Activated CD8-positive, alpha-beta T cell treated with anti-CD3 and anti-CD28 coated beads for 36 hours (primary cell): ENCODE measurements around the gene INO80. TPM values are rescaled to one million over a fixed set of nuclear protein-coding genes. Genes with fewer than 3 reads are reported as not detected.
"Not testable (repeated sequence)": the region's sequence is repeated elsewhere in the genome, so short reads cannot be mapped to it uniquely, and the experiment has no call there.

ENCODE experiments used
- ATAC-seq: fragments of 200-7000 bp; cut with Tn5 transposase; one replicate; pipeline ENCODE4 v1.10.0; 2021; ENCODE audit warnings: mild to moderate bottlenecking, moderate library complexity
- CTCF ChIA-PET: fragments of 350-600 bp; sonication (Branson Sonifier 250); formaldehyde crosslinking; loops from one replicate; lab custom pipeline; 2021; ENCODE audit warnings: antibody characterized with exemption; lab: Charles Lee
- POLR2A ChIA-PET: fragments of 350-600 bp; sonication (Branson Sonifier 250); formaldehyde crosslinking; loops from one replicate; lab custom pipeline; 2021; ENCODE audit warnings: antibody characterized with exemption; lab: Charles Lee
- DNase-seq: peaks from one replicate; pipeline ENCODE4 v3.0.0-alpha.2; 2020
- H3K27ac Mint-ChIP-seq: one replicate; pipeline ENCODE4 v1.8.0; 2021; ENCODE audit warnings: mild to moderate bottlenecking, mixed read lengths
- H3K27me3 Mint-ChIP-seq: one replicate; pipeline ENCODE4 v1.8.0; 2021; ENCODE audit warnings: mixed read lengths
- H3K36me3 Mint-ChIP-seq: one replicate; pipeline ENCODE4 v1.8.0; 2021; ENCODE audit warnings: low read depth, mixed read lengths
- H3K4me1 Mint-ChIP-seq: one replicate; pipeline ENCODE4 v1.8.0; 2021; ENCODE audit warnings: low read depth, mixed read lengths
- H3K4me3 Mint-ChIP-seq: one replicate; pipeline ENCODE4 v1.8.0; 2021; ENCODE audit warnings: mild to moderate bottlenecking, moderate library complexity, mixed read lengths
- H3K9me3 Mint-ChIP-seq: one replicate; pipeline ENCODE4 v1.8.0; 2021; ENCODE audit warnings: mixed read lengths
- intact Hi-C: fragments of 100-400 bp; cut with micrococcal nuclease; formaldehyde crosslinking; loops from one replicate; pipeline ENCODE4 v1.10.0; 2022
- total RNA-seq, 2 experiments: library from RNA; stranded (reverse); gene quantifications; one replicate each; pipeline ENCODE4 v1.2.3, GENCODE V29; 2021
- TF ChIP-seq, protein P1 (sequence below): fragments of 200-600 bp; IDR thresholded peaks from one replicate; pipeline ENCODE4 v1.8.0; 2022; ENCODE audit warnings: antibody characterized with exemption, mild to moderate bottlenecking

The INO80 gene
- total RNA-seq, 2 experiments from 2014 or later, result 19.1 to 20.2 TPM

GRCh38 chr15:40957041-40957555 lies 159.0 kb downstream of the INO80 start:
- ChIA-PET POLR2A (interaction anchor here (0.9 to 6.1 kb wide), 4 partner anchors 15 to 42 kb away, joined by 3 to 67 read pairs (median 7); no protein-coding TSS in a partner anchor), CTCF (interaction anchor here (1.1 to 7.5 kb wide), 3 partner anchors 15 to 62 kb away, joined by 3 to 73 read pairs (median 4); partner anchors contain the start of gene VPS18)
- TF ChIP-seq, protein P1, sequence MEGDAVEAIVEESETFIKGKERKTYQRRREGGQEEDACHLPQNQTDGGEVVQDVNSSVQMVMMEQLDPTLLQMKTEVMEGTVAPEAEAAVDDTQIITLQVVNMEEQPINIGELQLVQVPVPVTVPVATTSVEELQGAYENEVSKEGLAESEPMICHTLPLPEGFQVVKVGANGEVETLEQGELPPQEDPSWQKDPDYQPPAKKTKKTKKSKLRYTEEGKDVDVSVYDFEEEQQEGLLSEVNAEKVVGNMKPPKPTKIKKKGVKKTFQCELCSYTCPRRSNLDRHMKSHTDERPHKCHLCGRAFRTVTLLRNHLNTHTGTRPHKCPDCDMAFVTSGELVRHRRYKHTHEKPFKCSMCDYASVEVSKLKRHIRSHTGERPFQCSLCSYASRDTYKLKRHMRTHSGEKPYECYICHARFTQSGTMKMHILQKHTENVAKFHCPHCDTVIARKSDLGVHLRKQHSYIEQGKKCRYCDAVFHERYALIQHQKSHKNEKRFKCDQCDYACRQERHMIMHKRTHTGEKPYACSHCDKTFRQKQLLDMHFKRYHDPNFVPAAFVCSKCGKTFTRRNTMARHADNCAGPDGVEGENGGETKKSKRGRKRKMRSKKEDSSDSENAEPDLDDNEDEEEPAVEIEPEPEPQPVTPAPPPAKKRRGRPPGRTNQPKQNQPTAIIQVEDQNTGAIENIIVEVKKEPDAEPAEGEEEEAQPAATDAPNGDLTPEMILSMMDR, result no peak
- Mint-ChIP-seq H3K4me3 (no peak overlapping the region), H3K9me3 (no peaks in the 10 kb centered on the region), H3K4me1 (peaks cover 23% of the 10 kb centered on the region), H3K36me3 (peaks cover 33% of the 10 kb centered on the region), H3K27ac (no peak overlapping the region), H3K27me3 (no peaks in the 10 kb centered on the region)
- DNase-seq (no peak), ATAC-seq (no peak)
- intact Hi-C loops, result loop anchor here (10.0 kb wide), 1 partner anchor 52 kb away; no protein-coding TSS in a partner anchor

DNA sequence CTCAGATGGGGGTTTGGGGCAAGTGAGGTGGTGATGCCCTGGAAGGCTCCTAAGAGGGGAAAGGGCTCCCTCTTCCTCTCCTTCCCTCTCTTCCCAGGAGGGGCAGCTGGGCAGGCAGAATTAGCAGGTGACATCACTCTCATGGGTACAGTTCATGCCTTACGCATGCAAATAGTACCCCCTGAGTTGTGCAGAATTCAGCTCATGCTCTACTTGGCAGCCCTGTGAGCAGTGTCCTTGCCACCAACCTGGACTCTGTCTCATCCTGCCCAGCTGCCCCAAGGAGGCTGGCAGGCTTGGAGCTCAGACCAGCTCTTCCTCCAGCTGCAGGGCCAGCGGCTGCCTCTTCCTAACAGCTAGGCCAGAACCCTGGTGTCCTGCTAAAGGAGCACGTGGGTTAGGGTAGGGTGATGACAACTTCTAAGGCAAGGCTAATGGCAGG lies 159.5 kb downstream of the INO80 start:
- H3K27me3 Mint-ChIP-seq, result no peaks in the 10 kb centered on the region
- H3K4me1 Mint-ChIP-seq, result peaks cover 27% of the 10 kb centered on the region
- ChIA-PET CTCF (interaction anchor here (1.0 to 7.5 kb wide), 3 partner anchors 15 to 62 kb away, joined by 3 to 73 read pairs (median 4); partner anchors contain the start of gene VPS18), POLR2A (interaction anchor here (0.7 to 6.1 kb wide), 5 partner anchors 14 to 570 kb away, joined by 3 to 67 read pairs (median 7); no protein-coding TSS in a partner anchor)
- DNase-seq (no peak), ATAC-seq (no peak)
- H3K27ac Mint-ChIP-seq, result no peak overlapping the region
- intact Hi-C loops, result loop anchor here (10.0 kb wide), 1 partner anchor 52 kb away; no protein-coding TSS in a partner anchor
- TF ChIP-seq, protein P1, result no peak
- H3K36me3 Mint-ChIP-seq, result peaks cover 37% of the 10 kb centered on the region
- peak overlapping the region; percentile 55 for H3K4me3 Mint-ChIP-seq
- H3K9me3 Mint-ChIP-seq, result no peaks in the 10 kb centered on the region

- ChIA-PET POLR2A (interaction anchor here (0.7 to 6.1 kb wide), 5 partner anchors 14 to 570 kb away, joined by 3 to 67 read pairs (median 7); no protein-coding TSS in a partner anchor), CTCF (interaction anchor here (1.0 to 7.5 kb wide), 3 partner anchors 14 to 61 kb away, joined by 3 to 73 read pairs (median 4); partner anchors contain the start of gene VPS18)
- H3K27ac Mint-ChIP-seq, result no peak overlapping the region
- peak overlapping the region; percentile 55 for H3K4me3 Mint-ChIP-seq
- H3K4me1 Mint-ChIP-seq, result peaks cover 28% of the 10 kb centered on the region
- TF ChIP-seq, protein P1, result no peak
- ATAC-seq (no peak), DNase-seq (no peak)
- intact Hi-C loops, result loop anchor here (10.0 kb wide), 1 partner anchor 51 kb away; no protein-coding TSS in a partner anchor
- H3K27me3 Mint-ChIP-seq, result no peaks in the 10 kb centered on the region
- H3K36me3 Mint-ChIP-seq, result peaks cover 37% of the 10 kb centered on the region
- H3K9me3 Mint-ChIP-seq, result no peaks in the 10 kb centered on the region
Observed at GRCh38 chr15:40955930-40956540, 160.0 kb downstream of the INO80 start.

- H3K9me3 Mint-ChIP-seq, result no peaks in the 10 kb centered on the region
- TF ChIP-seq, protein P1, result no peak
- H3K27me3 Mint-ChIP-seq, result no peaks in the 10 kb centered on the region
- H3K4me1 Mint-ChIP-seq, result peaks cover 28% of the 10 kb centered on the region
- ATAC-seq (no peak), DNase-seq (no peak)
- POLR2A ChIA-PET, result interaction anchor here (1.4 to 6.1 kb wide), 3 partner anchors 13 to 52 kb away, joined by 3 to 67 read pairs (median 4); no protein-coding TSS in a partner anchor
- H3K36me3 Mint-ChIP-seq, result peaks cover 37% of the 10 kb centered on the region
- no peak overlapping the region for H3K27ac Mint-ChIP-seq
- CTCF ChIA-PET, result interaction anchor here (0.9 to 7.5 kb wide), 5 partner anchors 14 to 276 kb away, joined by 3 to 73 read pairs (median 4); partner anchors contain the start of genes CHP1 and EXD1
- intact Hi-C loops, result loop anchor here (10.0 kb wide), 1 partner anchor 51 kb away; no protein-coding TSS in a partner anchor
- H3K4me3 Mint-ChIP-seq, result peak overlapping the region; percentile 94
Observed at GRCh38 chr15:40955141-40955903, 160.8 kb downstream of the INO80 start.

DNA sequence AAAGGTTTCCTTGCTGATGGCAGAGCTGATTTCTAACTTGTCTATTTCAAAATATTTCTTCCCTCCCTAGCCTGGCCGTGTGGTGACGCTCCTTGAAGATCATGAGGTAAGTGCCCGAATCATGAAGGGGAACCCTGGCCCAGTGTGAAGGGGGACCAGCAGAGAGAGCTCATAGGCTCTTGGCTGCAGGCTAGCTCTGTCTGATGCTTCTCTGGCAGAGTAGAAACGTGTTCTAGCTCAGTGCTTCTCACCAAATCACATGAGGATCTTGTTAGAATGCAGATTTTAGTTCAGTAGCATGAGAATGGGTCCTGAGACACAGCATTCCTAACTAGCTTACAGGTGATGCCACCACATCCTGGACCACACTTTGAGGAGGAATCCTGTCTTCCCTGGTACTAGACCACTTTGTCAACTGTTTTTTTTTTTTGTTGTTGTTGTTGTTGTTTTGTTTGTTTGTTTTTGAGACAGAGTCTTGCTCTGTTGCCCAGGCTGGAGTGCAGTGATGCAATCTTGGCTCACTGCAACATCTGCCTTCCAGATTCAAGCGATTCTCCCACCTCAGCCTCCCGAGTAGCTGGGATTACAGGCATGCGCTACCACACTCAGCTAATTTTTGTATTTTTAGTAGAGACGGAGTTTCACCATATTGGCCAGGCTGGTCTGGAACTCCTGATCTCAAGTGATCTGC lies 161.8 kb downstream of the INO80 start:
- Mint-ChIP-seq H3K36me3 (peaks cover 37% of the 10 kb centered on the region), H3K4me1 (peaks cover 28% of the 10 kb centered on the region), H3K27ac (peak overlapping the region; percentile 95), H3K4me3 (peak overlapping the region; percentile 94)
- not testable (repeated sequence) for H3K27me3 Mint-ChIP-seq, ATAC-seq, H3K9me3 Mint-ChIP-seq, DNase-seq
- intact Hi-C loops, result loop anchor here (10.0 kb wide), 1 partner anchor 50 kb away; no protein-coding TSS in a partner anchor
- ChIA-PET POLR2A (interaction anchor here (1.0 to 6.1 kb wide), 5 partner anchors 12 to 198 kb away, joined by 3 to 67 read pairs (median 4); no protein-coding TSS in a partner anchor), CTCF (interaction anchor here (0.9 to 7.5 kb wide), 6 partner anchors 13 to 277 kb away, joined by 3 to 73 read pairs (median 6); partner anchors contain the start of genes CHP1 and EXD1)
